ENCODE measurements around the gene COPS2.
"Not testable (repeated sequence)": the region's sequence is repeated elsewhere in the genome, so short reads cannot be mapped to it uniquely, and the experiment has no call there.

The COPS2 gene

DNA sequence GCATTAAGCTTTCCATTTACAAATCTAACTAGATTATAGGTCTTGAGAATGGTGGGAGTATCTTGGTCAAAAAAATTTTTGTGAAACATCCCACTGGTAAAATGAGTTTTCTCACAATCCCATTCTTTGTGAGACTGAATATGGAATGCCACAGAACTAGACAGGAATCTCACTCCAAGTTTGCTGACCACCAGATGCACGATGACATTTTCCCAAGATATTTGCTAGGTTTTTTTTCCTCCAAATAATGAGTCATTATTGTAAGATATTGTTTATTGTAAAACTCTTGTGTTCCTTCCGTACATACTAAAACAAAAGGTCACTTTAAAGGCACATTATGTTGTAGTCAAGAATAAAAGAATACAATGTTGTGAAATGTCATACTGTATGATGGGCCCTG lies 53.9 kb downstream of the COPS2 start:
- DNase-seq: no peak

DNA sequence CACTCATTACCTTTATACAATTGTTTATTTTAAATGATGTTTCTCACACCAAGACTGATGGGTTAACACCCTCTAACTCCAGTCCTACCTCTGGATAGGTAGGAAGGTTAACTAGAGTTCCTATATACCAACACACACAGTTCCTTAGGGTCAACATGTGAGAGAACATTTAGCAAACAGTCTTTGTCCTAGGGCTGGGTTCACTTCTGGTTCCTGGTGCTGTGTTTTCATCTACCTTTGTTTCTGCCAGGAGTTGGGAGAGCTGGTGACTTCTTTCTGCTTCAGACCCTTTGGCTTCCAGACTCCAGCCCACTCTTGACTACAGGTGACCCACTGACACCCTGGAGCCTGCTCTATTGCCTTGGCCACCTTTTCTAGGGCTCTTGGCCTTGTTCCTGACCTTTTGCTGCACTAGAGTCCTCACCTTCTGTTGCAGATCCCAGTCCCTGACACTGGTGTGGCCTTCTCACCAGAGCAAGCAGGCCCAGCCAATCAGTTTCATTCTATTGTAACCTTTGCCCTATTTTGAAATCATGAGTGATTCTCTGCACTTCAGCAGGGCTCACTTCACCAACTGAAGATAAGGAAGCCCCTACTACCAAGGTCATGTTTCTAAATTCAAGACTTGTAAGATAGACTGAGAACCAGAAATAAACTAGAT lies 59.2 kb downstream of the COPS2 start:
- no peak for DNase-seq

DNA sequence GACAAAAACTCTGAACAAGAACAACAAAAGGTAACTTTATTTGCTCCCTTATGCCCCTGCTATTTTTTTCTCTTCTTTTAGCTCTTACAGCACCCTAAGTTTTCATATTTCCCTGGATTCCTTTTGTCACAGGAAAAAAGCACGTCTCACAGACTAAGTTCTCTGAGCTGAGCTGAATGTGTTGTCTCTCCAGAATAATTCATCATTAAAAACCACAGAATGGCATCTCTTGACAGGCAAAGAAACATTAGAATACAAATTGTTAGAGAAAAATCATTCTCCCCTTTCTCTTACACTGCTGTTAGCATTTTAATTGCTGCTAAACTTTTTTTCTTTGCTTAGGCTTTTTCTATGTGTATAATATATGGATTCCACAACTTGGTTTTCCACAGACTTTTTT lies 60.5 kb downstream of the COPS2 start:
- DNase-seq: no peak

DNA sequence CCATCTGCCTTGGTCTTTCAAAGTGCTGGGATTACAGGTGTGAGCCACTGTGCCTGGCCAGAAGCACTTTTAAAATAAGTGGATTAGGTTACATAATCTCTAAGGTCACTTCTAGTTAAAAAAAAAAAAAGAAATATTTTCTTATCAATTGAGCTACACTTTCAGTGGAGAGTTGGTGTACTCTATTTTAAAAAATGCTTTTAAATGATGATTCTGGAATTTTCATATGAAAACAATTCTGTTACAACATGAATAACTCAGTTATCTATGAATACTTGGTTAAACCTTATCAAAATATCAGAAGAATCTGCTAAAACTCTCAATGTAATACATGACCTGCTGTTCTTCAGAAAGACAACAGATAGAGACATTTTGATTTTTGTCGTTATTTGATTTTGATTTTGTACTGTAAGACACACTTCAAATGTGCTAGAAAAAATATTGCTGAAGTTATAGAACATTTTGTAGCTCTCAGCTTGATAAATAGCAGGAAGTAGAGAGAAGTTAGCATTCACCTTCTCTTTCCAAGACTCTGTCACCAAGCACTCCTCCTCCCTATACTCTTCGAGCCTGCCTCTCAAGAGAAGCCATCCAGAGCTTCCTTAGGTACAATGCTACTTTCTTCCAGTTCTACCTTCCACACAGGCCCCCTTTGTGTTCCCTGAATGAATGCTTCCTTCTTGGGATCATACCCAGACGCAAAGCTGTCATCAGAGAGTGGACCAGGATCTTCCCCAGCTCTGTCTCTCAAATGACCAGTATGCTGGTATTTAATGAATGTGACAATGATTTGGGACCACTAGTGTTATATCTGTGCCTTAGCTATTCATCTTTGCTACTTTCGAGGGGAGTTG lies 61.9 kb downstream of the COPS2 start:
- no peak for DNase-seq

DNA sequence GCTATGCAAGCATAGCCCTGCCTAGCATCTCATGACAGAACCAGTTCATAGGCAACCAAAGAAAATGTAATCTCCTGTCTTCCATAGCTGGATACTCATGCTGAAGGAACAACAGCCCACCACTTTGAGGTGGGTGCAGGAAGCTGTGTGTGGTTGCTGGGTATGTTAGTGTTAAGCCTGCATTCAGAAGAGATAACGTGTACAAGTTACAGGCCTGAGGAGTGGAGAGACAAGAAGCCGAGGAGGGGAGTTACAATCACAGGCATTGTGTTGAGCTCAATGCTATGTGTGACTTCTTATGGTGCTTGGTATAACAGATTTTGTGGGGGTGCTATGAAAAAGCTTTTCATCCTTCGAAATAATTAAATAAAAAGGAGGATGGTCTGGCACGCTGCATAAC lies 66.4 kb downstream of the COPS2 start:
- DNase-seq: no peak

DNA sequence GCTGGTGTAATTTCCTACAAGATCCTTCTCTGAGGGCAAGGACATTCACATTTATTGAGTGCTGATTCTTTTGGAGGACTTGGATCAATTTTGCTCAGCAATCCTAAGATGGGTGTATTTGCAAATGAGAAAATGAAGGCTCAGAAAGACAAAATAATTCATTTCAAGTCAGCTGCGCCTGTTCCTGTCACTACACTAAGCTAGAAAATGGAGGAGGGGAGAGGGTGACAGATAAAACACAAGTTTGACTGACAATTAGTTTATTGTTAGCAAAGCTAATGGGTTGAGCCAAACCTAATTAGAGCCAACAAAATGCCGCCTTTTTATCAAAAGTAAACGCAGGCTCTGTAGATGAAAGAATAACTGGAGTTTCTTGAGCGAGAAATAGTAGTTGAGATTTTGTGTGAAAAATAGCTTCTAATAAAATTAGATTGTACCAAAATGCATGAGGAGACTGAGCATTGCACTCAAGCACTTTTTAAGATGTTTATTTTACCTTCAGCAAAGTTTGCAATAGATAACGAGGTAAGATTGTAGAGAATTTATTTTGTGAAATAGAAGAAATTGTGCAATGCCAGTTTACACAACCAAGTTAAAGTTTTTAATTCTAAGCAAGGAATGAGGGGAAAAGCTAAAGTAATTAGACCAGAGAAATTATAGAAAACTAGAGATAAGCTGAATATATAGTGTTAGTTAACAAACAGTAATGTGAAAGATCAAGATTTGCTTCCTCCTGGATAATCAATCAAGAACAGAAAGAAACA lies 69.5 kb downstream of the COPS2 start:
- DNase-seq: no peak

DNA sequence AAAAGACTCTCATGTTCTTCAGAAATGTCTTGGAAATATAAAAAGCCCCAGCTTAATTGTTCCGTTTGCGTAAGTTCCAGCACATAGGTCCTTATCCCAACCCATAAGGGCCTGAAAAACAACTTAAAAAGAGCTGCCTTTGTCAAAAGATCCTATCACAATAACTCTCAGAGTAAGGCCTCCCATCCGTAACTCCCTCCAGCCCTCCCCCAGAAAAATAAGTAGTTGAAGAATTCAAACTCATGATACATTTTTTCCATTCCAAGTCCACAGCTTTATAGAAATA lies 71.2 kb downstream of the COPS2 start:
- DNase-seq: no peak

DNA sequence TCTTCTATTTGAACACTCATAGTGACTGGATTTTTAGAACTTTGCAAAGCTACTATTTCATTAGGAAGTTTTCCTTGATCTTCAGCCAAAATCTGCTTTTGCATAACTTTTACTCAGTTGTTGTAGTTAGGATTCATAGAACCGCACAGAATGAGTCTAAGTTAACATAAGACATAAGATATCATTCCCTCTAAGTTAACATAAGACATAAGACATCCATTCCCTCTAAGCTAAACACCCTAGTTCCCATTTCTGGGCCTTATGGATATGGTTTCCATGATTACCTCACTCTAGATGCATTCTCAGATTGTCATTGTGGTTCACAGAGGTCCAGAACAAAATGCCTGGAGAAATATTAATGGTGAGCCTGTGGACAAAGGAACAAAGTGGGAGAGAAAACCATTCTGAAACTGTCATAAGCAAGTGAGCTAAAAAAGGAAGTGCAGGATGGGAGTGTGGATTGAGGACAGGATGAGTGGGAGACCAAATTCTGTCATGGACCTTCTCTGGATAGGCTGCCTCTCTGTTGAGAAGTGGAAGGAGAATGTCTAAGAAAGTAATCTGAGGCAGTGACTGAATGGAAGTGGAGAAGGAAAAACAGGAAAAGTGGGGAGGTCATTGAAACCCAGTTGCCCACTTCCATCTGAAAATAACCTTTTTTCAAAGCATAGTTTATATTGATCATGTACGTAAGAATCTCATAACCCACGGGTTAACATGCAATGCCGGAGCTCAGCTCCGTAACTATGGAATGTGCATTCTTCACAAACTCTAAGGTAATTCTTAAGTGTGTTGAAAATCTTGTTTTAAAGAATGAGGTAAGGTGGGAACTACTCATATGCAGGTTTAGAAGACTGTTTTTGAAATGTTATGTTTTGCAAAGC lies 71.8 kb downstream of the COPS2 start:
- DNase-seq: no peak

DNA sequence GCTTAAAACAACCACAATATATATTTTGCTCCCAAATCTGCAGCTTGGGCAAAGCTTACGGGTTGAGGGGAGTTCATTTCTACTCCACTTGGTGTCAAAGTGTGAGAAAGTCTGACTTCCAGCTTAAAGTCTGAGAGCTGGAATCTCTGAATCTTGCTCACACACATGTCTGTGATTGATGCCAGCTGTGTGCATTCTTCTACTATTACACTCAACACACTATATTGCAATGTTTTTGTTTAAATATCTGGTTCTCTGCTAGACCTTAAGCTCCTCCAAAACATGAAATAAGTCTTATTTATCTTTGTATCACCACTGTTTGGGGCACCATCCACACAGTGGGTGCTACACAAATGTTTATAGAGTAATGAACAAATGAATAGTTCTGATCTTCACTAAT lies 72.4 kb downstream of the COPS2 start:
- no peak for DNase-seq

DNA sequence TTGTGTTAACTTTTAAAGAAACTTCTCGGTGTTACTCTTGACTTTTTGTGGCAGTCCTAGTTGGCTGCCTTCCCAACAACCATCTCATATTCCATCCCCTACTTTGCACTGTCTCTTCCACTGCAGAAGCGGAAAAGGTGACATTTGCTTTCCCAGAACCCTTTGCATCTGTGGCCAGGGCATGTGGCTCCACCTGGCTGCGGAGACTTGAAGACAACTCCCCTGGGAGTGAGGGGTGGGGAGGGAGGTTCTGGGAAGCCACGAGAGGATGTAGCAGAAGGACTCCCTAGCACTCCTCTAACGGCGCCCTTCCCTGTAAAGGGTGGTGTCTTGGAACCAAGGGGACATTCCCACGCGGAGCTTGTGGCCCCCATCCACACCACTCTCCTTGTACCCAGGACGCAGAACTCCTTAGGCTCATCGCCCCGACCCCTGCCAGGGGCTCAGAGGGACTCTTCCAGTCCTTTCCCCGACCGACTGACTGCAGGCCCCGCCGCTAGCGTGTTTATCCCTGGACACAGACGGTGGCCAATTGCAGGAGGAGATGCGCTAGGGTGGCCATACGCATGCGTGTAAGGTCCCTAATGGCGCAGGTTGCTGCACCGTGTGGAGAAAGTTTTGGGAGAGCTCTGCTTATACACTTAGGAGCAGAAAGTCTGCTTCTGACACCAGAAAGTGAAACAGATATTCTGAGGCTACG lies 75.9 kb downstream of the COPS2 start:
- no peak for DNase-seq

DNA sequence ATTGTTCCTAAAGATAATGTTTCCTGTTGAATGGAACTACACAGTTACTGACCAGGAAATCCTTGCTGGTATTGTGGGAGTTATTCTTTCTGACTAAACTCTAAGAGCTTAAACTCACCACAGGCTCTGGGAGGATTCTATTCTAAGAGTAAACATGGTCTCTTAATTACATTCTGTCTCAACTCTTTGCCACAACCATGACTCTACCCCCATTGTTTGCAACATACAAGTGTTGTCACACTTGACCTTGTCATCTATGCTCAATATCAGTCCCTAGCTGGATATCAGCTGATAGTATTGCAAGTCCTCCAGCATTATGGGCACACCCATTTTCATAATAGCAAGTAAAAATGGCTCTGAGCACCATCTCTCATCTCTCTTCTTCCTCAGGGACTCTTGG lies 79.5 kb downstream of the COPS2 start:
- no peak for DNase-seq

DNA sequence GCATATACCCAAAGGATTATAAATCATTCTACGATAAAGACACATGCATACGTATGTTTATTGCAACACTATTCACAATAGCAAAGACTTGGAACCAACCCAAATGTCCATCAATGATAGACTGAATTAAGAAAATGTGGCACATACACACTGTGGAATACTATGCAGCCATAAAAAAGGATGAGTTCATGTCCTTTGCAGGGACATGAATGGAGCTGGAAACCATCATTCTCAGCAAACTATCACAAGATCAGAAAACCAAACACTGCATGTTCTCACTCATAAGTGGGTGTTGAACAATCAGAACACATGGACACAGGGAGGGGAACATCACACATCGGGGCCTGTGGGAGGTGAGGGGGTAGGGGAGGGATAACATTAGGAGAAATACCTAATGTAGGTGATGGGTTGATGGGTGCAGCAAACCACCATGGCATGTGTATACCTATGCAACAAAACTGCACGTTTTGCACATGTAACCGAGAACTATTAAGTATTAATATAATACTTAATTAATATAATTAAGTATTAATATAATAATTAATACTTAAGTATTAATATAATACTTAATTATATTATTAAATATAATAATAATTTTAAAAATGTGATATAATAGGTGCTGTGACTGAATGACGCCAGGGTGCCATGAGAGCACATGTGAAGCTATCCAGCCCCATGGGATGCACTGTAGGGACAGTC lies 80.7 kb downstream of the COPS2 start:
- DNase-seq: not testable (repeated sequence)
